SJCRH30 (cell line): ENCODE measurements around the gene GYPC. TPM values are rescaled to one million over a fixed set of nuclear protein-coding genes. Genes with fewer than 3 reads are reported as not detected.

Experiments used
- DNase-seq, 2 experiments: peaks; one replicate each; pipeline ENCODE4 v3.0.0-alpha.2; 2015 to 2020
- H3K27ac ChIP-seq: fragments of 250-450 bp; sonication (Bioruptor Pico); 2 replicates; pipeline ENCODE4 v1.5.1; 2020; ENCODE audit warnings: mild to moderate bottlenecking, moderate library complexity
- H3K27me3 ChIP-seq: fragments of 250-450 bp; sonication (Bioruptor Pico); 2 replicates; pipeline ENCODE4 v1.5.1; 2020; ENCODE audit warnings: mild to moderate bottlenecking, moderate library complexity
- H3K36me3 ChIP-seq: fragments of 250-450 bp; sonication (Bioruptor Pico); 2 replicates; pipeline ENCODE4 v1.5.1; 2020; ENCODE audit warnings: mild to moderate bottlenecking, moderate library complexity
- H3K4me1 ChIP-seq: fragments of 250-450 bp; sonication (Bioruptor Pico); 2 replicates; pipeline ENCODE4 v1.5.1; 2020; ENCODE audit warnings: mild to moderate bottlenecking, moderate library complexity
- H3K4me3 ChIP-seq: fragments of 250-450 bp; sonication (Bioruptor Pico); 2 replicates; pipeline ENCODE4 v1.5.1; 2020; ENCODE audit warnings: mild to moderate bottlenecking, moderate library complexity
- H3K9me3 ChIP-seq: fragments of 250-450 bp; sonication (Bioruptor Pico); replicated peaks from 2 replicates; pipeline ENCODE4 v1.5.1; 2020; ENCODE audit warnings: mild to moderate bottlenecking, moderate library complexity
- total RNA-seq: library from RNA; depleted of rRNA; stranded (reverse); fragments of >200 nt; shearing (Covaris generic); gene quantifications from 2 replicates; pipeline ENCODE4 v1.2.3, GENCODE V29; 2014

The GYPC gene
- total RNA-seq, 1 experiment from 2014 or later, result 26.1 TPM

GRCh38 chr2:126657636-126658318 is 1.8 kb downstream of the GYPC start:
- H3K36me3 ChIP-seq, result no peaks in the 10 kb centered on the region
- DNase-seq, result peak; percentile 74 to 75
- H3K9me3 ChIP-seq, result no peaks in the 10 kb centered on the region
- H3K4me3 ChIP-seq, result peak overlapping the region; percentile 79
- peak overlapping the region; percentile 72 for H3K27ac ChIP-seq
- no peaks in the 10 kb centered on the region for H3K27me3 ChIP-seq
- peaks cover 18% of the 10 kb centered on the region for H3K4me1 ChIP-seq

- Histone ChIP-seq H3K4me3 (no peak overlapping the region; the same call in 1 of the 2 replicates), H3K27me3 (no peaks in the 10 kb centered on the region), H3K27ac (no peak overlapping the region), H3K36me3 (no peaks in the 10 kb centered on the region), H3K9me3 (no peaks in the 10 kb centered on the region), H3K4me1 (peaks cover 18% of the 10 kb centered on the region)
- DNase-seq, result no peak
Measured at GRCh38 chr2:126658319-126658904, 2.5 kb downstream of the GYPC start.

- no peak for DNase-seq
- Histone ChIP-seq H3K4me3 (no peak overlapping the region), H3K36me3 (no peaks in the 10 kb centered on the region), H3K27me3 (no peaks in the 10 kb centered on the region), H3K27ac (no peak overlapping the region), H3K4me1 (peaks cover 18% of the 10 kb centered on the region), H3K9me3 (no peaks in the 10 kb centered on the region)
Measured at GRCh38 chr2:126658905-126659561, 3.1 kb downstream of the GYPC start.

DNA sequence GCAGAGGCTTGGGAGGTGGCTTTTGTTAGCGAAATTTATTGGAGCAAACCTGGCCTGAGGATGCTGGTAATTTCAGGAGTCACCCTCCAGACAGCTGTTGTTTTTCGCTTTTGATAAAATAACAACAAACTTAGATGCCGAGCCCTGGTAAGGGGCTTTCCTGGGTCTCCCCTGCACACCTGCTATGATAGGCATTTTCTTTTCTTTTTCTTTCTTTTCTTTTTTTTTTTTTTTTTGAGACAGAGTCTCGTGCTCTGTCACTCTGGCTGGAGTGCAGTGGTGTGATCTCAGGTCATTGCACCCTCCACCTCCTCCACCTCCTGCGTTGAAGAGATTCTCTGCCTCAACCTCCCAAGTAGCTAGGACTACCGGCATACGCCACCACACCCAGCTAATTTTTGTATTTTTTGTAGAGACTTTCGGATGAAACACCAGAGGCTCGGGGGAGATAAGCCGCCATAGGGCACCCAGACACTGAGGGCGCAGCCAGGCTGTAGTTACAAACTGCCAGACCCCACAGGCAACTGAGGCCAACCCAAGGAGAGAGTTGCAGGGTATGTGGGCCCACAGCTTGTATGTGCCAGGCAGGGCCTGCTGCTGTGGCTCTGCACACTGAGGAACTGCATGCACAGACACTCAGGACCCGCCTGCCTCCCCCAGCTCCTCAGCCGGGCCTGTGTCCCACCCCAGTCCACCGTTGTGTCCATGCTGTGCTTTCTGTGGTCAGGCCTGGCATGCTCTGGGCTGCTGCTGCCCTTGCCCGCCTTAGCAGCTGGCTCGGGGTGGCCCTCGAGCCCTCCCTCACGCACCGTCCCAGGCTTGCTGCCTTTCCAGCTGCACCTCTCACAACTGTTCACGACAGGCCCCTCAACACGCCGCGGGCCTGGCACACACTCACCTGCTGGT is 3.9 kb downstream of the GYPC start:
- no peak overlapping the region for H3K4me3 ChIP-seq
- DNase-seq, result no peak
- H3K36me3 ChIP-seq, result no peaks in the 10 kb centered on the region
- no peak overlapping the region for H3K27ac ChIP-seq
- H3K4me1 ChIP-seq, result peaks cover 16% of the 10 kb centered on the region
- no peaks in the 10 kb centered on the region for H3K9me3 ChIP-seq
- H3K27me3 ChIP-seq, result no peaks in the 10 kb centered on the region

- no peaks in the 10 kb centered on the region for H3K27me3 ChIP-seq
- H3K27ac ChIP-seq, result no peak overlapping the region
- DNase-seq, result no peak
- H3K4me1 ChIP-seq, result peaks cover 14% of the 10 kb centered on the region
- H3K4me3 ChIP-seq, result no peak overlapping the region
- no peaks in the 10 kb centered on the region for H3K36me3 ChIP-seq
- H3K9me3 ChIP-seq, result no peaks in the 10 kb centered on the region
Measured at GRCh38 chr2:126660971-126661370, 5.0 kb downstream of the GYPC start.

GRCh38 chr2:126661702-126662500 is 5.9 kb downstream of the GYPC start:
- Histone ChIP-seq H3K27ac (no peak overlapping the region), H3K36me3 (no peaks in the 10 kb centered on the region), H3K27me3 (no peaks in the 10 kb centered on the region), H3K4me1 (peaks cover 18% of the 10 kb centered on the region), H3K9me3 (no peaks in the 10 kb centered on the region), H3K4me3 (no peak overlapping the region)
- DNase-seq, result no peak

DNA sequence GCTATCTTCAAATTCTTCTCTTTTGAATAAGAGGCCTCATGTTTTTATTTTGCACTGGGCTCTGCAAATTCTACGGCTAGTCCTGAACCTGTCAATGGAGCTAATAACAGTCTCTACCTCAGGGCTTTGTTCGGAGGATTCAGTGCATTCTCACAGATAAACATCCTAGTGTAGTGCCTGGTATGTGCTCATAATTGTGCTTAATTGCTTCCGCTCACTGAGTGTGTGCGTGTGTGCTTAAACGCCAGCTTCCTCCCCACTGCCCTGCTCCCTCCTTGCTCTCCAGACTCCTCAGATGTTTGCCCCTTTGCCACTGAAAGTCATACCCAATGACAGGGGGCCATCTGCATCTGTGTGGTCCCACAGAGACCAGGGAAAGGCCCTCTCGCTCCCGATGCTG is 6.7 kb downstream of the GYPC start:
- Histone ChIP-seq H3K4me3 (no peak overlapping the region), H3K36me3 (no peaks in the 10 kb centered on the region), H3K4me1 (peaks cover 18% of the 10 kb centered on the region), H3K27ac (no peak overlapping the region), H3K9me3 (no peaks in the 10 kb centered on the region), H3K27me3 (no peaks in the 10 kb centered on the region)
- no peak for DNase-seq

- H3K4me3 ChIP-seq, result no peak overlapping the region
- H3K4me1 ChIP-seq, result peaks cover 13% of the 10 kb centered on the region
- no peaks in the 10 kb centered on the region for H3K36me3 ChIP-seq
- H3K27me3 ChIP-seq, result no peaks in the 10 kb centered on the region
- no peak for DNase-seq
- H3K27ac ChIP-seq, result no peak overlapping the region
- no peaks in the 10 kb centered on the region for H3K9me3 ChIP-seq
Measured at GRCh38 chr2:126663184-126663963, 7.4 kb downstream of the GYPC start.

DNA sequence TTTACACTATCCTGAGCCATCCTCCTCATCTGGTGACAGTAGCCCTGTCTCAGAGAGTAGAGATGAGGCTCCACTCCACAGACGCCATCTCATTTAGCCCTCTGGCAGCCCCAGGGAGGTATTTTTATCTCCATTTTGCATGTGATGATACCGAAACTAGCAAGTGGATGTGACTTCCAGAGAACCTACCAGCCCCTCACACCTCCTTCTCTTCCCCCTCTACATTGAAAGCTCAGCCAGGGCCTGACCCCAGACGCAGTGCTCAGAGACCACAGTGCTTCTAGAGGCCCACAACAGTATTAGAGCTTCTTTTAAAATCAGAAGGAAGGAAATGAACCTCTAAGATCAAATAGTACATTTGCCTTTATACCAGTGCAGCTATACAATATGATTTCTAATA is 8.3 kb downstream of the GYPC start:
- H3K9me3 ChIP-seq, result no peaks in the 10 kb centered on the region
- H3K4me1 ChIP-seq, result peaks cover 9% of the 10 kb centered on the region
- H3K27me3 ChIP-seq, result no peaks in the 10 kb centered on the region
- DNase-seq, result no peak
- H3K27ac ChIP-seq, result no peak overlapping the region
- no peak overlapping the region for H3K4me3 ChIP-seq
- H3K36me3 ChIP-seq, result no peaks in the 10 kb centered on the region

DNA sequence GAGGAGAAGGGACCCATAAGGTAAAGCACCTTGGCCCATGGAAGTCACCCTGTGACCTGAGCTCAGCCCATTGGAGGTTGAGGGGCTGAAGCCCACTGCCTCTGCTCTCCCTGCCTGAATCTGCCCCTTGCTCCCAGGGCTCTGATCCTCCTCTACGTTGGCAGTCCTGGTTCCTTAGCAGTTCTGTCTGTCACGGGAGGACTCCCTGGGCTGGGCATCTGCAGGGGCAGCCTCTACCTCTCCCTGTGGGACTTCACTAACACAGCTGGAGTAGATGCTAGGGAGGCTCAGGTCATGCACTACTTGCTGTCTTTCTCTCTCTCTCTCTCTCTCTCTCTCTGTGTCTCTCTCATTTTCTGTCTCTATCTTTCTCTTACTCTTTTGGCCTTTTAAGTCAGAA is 8.7 kb downstream of the GYPC start:
- Histone ChIP-seq H3K27ac (no peak overlapping the region), H3K27me3 (no peaks in the 10 kb centered on the region), H3K9me3 (no peaks in the 10 kb centered on the region), H3K4me3 (no peak overlapping the region), H3K36me3 (no peaks in the 10 kb centered on the region), H3K4me1 (peaks cover 9% of the 10 kb centered on the region)
- DNase-seq, result no peak

DNA sequence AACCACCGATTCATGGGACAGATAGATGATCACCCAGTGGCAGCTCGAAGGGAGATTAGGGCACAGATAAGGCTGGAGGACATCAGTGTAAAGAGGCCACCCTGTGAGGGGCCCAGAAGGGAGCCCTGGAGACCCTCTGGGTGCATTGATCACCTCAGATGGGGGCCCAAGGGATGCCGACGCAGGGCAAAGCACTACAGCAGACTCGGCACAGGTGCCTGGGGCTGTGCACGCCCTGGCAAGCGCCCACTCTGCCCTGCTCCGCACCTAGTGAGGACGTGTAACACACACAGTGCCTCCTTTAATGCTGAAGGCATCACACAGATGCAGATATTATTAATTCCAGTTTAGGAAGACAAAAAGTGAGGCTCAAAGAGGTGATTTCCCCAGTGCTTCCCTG is 9.5 kb downstream of the GYPC start:
- peak overlapping the region; percentile 29; the same call in 1 of the 2 replicates for H3K27ac ChIP-seq
- DNase-seq, result no peak
- H3K4me1 ChIP-seq, result peaks cover 9% of the 10 kb centered on the region
- H3K27me3 ChIP-seq, result no peaks in the 10 kb centered on the region
- no peaks in the 10 kb centered on the region for H3K9me3 ChIP-seq
- H3K36me3 ChIP-seq, result no peaks in the 10 kb centered on the region
- H3K4me3 ChIP-seq, result no peak overlapping the region

GRCh38 chr2:126668254-126668653 is 12.3 kb downstream of the GYPC start:
- Histone ChIP-seq H3K4me3 (no peak overlapping the region), H3K36me3 (no peaks in the 10 kb centered on the region), H3K4me1 (peaks cover 9% of the 10 kb centered on the region), H3K27me3 (no peaks in the 10 kb centered on the region), H3K9me3 (no peaks in the 10 kb centered on the region), H3K27ac (no peak overlapping the region)
- DNase-seq, result peak in 1 of 2 experiments; percentile 19

DNA sequence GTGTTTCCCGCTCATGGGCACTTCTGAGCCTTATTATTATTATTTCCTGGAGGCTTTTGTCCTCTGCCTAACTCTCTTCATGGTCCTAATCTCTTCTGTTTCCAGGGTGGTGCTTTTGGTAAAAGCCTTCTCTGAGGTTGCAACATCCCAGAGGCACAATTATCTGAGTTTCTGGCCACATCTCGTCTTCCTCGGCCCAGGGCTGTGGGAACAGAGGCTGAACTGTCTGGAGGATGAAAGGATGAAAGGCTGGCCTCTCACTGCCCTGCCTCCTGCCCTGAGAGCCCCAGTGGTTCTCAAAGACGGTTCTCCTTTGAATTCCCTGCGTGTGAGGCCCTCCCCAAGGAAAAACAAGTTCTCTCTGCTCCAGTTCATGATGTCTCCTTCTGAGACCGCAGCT is 13.8 kb downstream of the GYPC start:
- Histone ChIP-seq H3K4me1 (peaks cover 9% of the 10 kb centered on the region), H3K36me3 (no peaks in the 10 kb centered on the region), H3K4me3 (no peak overlapping the region), H3K9me3 (no peaks in the 10 kb centered on the region), H3K27me3 (no peaks in the 10 kb centered on the region), H3K27ac (no peak overlapping the region)
- no peak for DNase-seq
